Measurements from ENCODE around the gene FRZB. TPM values are rescaled to one million over a fixed set of nuclear protein-coding genes. Genes with fewer than 3 reads are reported as not detected.

The FRZB gene
- total and polyA plus RNA-seq, 10 donors = 9.5 to 55.1 (median 29.7) TPM

- no peak for TF ChIP-seq POLR2A (IDR thresholded peaks at IDR 0.05)
- no peak for TF ChIP-seq POLR2AphosphoS5 (IDR thresholded peaks at IDR 0.05)
- TF ChIP-seq CTCF (IDR thresholded peaks at IDR 0.05 in 8 of 11, conservative IDR thresholded peaks at IDR 0.05 in 3 of 11) = no peak
- H3K4me3 ChIP-seq = no peak overlapping the region
- no peak overlapping the region for H3K27ac ChIP-seq
- H3K9me3 ChIP-seq = peaks cover 0 to 10% (median 4%) of the 10 kb centered on the region in 8 donors
- intact Hi-C loops (cut with DNase I; ENCODE audit: low total_unique reads) = no loop called here
- no peaks in the 10 kb centered on the region for H3K4me1 ChIP-seq
- DNase-seq = no peak
- 93 to 99% (median 96%) methylated on average over 4 of the region's 4 CpGs for WGBS, 5 donors
- H3K27me3 ChIP-seq (replicated peaks in 1 of 7) = no peaks in the 10 kb centered on the region
- H3K36me3 ChIP-seq = peaks cover 2 to 25% (median 10%) of the 10 kb centered on the region in 6 donors
Measured at GRCh38 chr2:182784058-182784706, 82.3 kb downstream of the FRZB start.

Small RNA genes within 50 kb of the gene (small RNA-seq; reads per million reads assigned to genes)
- gene RF00019 = 0 reads per million in 4 donors
- gene RNU6-1122P = 0 reads per million in 4 donors

Other genes starting within 250 kb of the FRZB start
- gene DNAJC10, start 150.4 kb downstream of the FRZB start, total RNA-seq = 100 to 1,000 TPM in 1 of 7 donors, 10 to 100 TPM in 6; 54.3 to 108 (median 81.9) TPM
- 10 to 100 TPM; 25.7 to 30.4 (median 25.8) TPM for gene DNAJC10, start 150.4 kb downstream of the FRZB start, polyA plus RNA-seq
- gene NCKAP1, start 171.8 kb upstream of the FRZB start, total RNA-seq = 10 to 100 TPM; 40.1 to 62.5 (median 58.4) TPM
- gene NCKAP1, start 171.8 kb upstream of the FRZB start, polyA plus RNA-seq = 10 to 100 TPM in 1 of 3 donors, 1 to 10 TPM in 2; 8.9 to 13.3 (median 9.4) TPM
- gene DUSP19, start 212.1 kb upstream of the FRZB start, total RNA-seq = 1 to 10 TPM; 3.2 to 5.8 (median 4.8) TPM
- gene DUSP19, start 212.1 kb upstream of the FRZB start, polyA plus RNA-seq = 1 to 10 TPM in 1 of 3 donors, under 1 TPM in 2; 0.78 to 2.4 (median 0.88) TPM

All from spleen (tissue), 11 donors.